ENCODE results near the gene CCP110.

DNA sequence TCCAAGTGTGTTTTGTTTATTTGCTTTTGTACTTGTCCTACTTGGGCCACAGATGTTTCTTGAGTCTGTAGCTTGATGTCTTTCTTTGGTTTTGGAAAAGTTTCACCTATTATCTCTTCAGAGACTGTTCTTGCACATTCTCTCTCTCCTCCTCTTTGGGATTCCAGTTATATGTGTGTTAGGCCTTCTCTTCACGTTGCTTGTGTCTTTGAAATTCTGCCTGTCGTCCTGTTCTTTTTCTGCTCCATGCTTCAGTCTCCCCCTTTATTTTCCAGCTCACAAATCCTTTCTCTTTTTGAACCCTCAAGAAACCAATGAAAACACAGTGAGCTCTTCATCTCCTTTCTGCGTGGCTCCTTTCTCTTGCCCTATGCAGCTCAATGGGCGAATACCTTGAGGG is 39.6 kb downstream of the CCP110 start:
- TF ChIP-seq POLR2AphosphoS5 (IDR thresholded peaks at IDR 0.05; ENCODE audit: low read depth, low read length) = no peak
- TF ChIP-seq, protein P1, sequence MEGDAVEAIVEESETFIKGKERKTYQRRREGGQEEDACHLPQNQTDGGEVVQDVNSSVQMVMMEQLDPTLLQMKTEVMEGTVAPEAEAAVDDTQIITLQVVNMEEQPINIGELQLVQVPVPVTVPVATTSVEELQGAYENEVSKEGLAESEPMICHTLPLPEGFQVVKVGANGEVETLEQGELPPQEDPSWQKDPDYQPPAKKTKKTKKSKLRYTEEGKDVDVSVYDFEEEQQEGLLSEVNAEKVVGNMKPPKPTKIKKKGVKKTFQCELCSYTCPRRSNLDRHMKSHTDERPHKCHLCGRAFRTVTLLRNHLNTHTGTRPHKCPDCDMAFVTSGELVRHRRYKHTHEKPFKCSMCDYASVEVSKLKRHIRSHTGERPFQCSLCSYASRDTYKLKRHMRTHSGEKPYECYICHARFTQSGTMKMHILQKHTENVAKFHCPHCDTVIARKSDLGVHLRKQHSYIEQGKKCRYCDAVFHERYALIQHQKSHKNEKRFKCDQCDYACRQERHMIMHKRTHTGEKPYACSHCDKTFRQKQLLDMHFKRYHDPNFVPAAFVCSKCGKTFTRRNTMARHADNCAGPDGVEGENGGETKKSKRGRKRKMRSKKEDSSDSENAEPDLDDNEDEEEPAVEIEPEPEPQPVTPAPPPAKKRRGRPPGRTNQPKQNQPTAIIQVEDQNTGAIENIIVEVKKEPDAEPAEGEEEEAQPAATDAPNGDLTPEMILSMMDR (IDR thresholded peaks at IDR 0.05) = no peak
